OCI-LY1 (cell line): ENCODE results near the gene KLRK1.

Source experiments
- CTCF ChIP-seq: fragments of 200-600 bp; sonication (generic), shearing (Covaris generic); IDR thresholded peaks from 2 replicates; pipeline ENCODE4 v1.5.1; 2017; ENCODE audit warnings: mild to moderate bottlenecking, antibody characterized with exemption, low read length, moderate library complexity, mixed read lengths
- EZH2 ChIP-seq: fragments of 200-600 bp; sonication (generic), shearing (Covaris generic); IDR thresholded peaks from 2 replicates; pipeline ENCODE4 v1.8.0; 2017; ENCODE audit warnings: borderline replicate concordance, mixed run types, mild to moderate bottlenecking, antibody characterized with exemption, low read length, moderate library complexity, mixed read lengths

DNA sequence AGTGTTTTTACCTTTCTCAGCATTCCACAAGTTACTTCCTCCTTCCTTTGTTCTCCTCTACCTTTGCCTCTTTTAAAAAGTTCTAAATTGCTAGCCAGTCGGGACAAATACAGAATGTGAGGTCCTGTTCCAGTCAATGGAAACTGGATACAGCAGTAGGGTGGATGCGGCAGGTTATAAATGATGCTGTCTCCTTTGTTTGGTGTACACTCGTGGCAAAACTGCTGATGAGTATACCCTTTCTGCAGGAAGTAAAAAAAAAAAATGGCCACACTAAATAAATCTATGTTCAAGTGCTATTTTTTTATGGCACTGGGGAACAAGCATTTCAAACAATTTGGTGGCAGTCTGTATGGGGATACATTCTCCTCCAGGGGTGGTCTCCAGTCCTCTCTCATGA is 27.5 kb downstream of the KLRK1 start:
- TF ChIP-seq CTCF (no peak), EZH2 (no peak)
